HFF-Myc (cell line): ENCODE measurements around the gene TRAPPC11.
A peak's percentile ranks its signal among the peaks of the same experiment; 100 is the strongest.

Experiments
- DNase-seq: peaks from one replicate; pipeline ENCODE4 v3.0.0-alpha.2; 2011; ENCODE audit warnings: low read depth; ENCODE audit errors: extremely low read depth
- H3K4me3 ChIP-seq: replicated peaks from 2 replicates; pipeline ENCODE4 v1.5.1; 2011; ENCODE audit warnings: low read depth, mild to moderate bottlenecking, control low read depth, low read length
- CTCF ChIP-seq: IDR thresholded peaks from 2 replicates; pipeline ENCODE4 v1.5.1; 2012; ENCODE audit warnings: mild to moderate bottlenecking, low read depth, low read length, control low read depth; ENCODE audit errors: missing control alignments

TRAPPC11 gene

GRCh38 chr4:183659872-183660242, 764 bp downstream of the TRAPPC11 start:
- H3K4me3 ChIP-seq = peak overlapping the region; percentile 94
- TF ChIP-seq CTCF = no peak
- DNase-seq = no peak

GRCh38 chr4:183666088-183666487, 7.0 kb downstream of the TRAPPC11 start:
- no peak for DNase-seq
- TF ChIP-seq CTCF = no peak
- H3K4me3 ChIP-seq = no peak overlapping the region

- no peak for TF ChIP-seq CTCF
- no peak overlapping the region for H3K4me3 ChIP-seq
- DNase-seq = no peak
Observed at GRCh38 chr4:183670251-183670650, 11.2 kb downstream of the TRAPPC11 start.

GRCh38 chr4:183670960-183671555, 12.0 kb downstream of the TRAPPC11 start:
- no peak for DNase-seq
- no peak for TF ChIP-seq CTCF
- H3K4me3 ChIP-seq = no peak overlapping the region

GRCh38 chr4:183674153-183674552, 15.1 kb downstream of the TRAPPC11 start:
- H3K4me3 ChIP-seq = no peak overlapping the region
- DNase-seq = no peak
- no peak for TF ChIP-seq CTCF

- H3K4me3 ChIP-seq = no peak overlapping the region
- DNase-seq = peak; percentile 16
- TF ChIP-seq CTCF = no peak
Observed at GRCh38 chr4:183675625-183676024, 16.5 kb downstream of the TRAPPC11 start.

GRCh38 chr4:183681119-183681518, 22.0 kb downstream of the TRAPPC11 start:
- no peak overlapping the region for H3K4me3 ChIP-seq
- no peak for DNase-seq
- no peak for TF ChIP-seq CTCF
